HL-60 (cell line): ENCODE data around the gene CARMIL1.

ENCODE experiments used
- DNase-seq, 2 experiments: peaks; one replicate each; pipeline ENCODE4 v3.0.0-alpha.2; 2010 to 2020; ENCODE audit warnings: low read depth in 1 of 2, low spot score in 1 of 2
- H3K27ac ChIP-seq: fragments of 250-450 bp; sonication (Bioruptor Pico); replicated peaks from 2 replicates; pipeline ENCODE4 v1.5.1; 2020; ENCODE audit warnings: mild to moderate bottlenecking, moderate library complexity
- H3K27me3 ChIP-seq: fragments of 250-450 bp; sonication (Bioruptor Pico); 2 replicates; pipeline ENCODE4 v1.5.1; 2021; ENCODE audit warnings: mild to moderate bottlenecking, moderate library complexity; ENCODE audit not compliant: insufficient read depth, poor library complexity, severe bottlenecking
- H3K4me3 ChIP-seq: replicated peaks from 2 replicates; pipeline ENCODE4 v1.5.1; 2011; ENCODE audit warnings: mild to moderate bottlenecking, control low read depth, low read length; ENCODE audit not compliant: insufficient read depth
- CTCF ChIP-seq: IDR thresholded peaks from one replicate; pipeline ENCODE4 v1.5.1; 2011; ENCODE audit warnings: low read length, control low read depth, inconsistent platforms; ENCODE audit not compliant: insufficient read depth
- GABPA ChIP-seq: IDR thresholded peaks from 2 replicates; pipeline ENCODE4 v1.6.1; 2012; ENCODE audit warnings: low read depth
- POLR2AphosphoS5 ChIP-seq: IDR thresholded peaks from 2 replicates; pipeline ENCODE4 v1.6.1; 2012; ENCODE audit warnings: low read depth
- REST ChIP-seq: IDR thresholded peaks from 2 replicates; pipeline ENCODE4 v1.6.1; 2012; ENCODE audit warnings: low read depth; ENCODE audit not compliant: insufficient replicate concordance
- SPI1 ChIP-seq: IDR thresholded peaks from 2 replicates; pipeline ENCODE4 v1.6.1; 2012; ENCODE audit warnings: low read depth, mild to moderate bottlenecking, borderline replicate concordance

CARMIL1 gene

DNA sequence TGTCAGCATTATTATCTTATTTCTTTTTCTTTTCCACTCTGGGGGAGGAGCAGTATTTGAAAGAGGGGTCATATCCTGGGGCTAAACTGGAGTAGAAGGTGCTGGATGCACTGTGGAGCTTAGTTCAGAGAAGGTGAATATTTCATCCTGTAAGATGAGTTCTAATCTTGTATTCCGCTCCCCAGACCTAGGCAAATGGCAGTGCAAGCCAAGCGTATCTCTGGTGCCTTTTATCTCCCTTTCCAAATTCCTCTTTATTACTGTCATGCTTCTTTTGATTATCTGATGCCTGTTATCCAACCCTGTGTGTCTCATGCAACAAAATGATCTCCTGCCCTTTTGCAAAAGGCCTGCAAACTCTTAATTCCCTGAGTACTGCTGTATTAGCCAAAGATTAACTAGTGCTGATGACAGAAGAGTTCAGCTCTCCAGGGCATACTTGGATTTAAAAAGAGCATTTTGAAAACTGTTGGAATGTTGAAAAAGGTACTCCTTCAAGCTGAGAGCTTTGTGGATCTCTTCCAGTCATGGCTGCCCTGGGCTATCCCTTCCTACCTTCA is 138.0 kb downstream of the CARMIL1 start:
- Histone ChIP-seq H3K4me3 (no peak overlapping the region), H3K27ac (no peak overlapping the region), H3K27me3 (peaks cover 2% of the 10 kb centered on the region)
- DNase-seq, result no peak
- TF ChIP-seq GABPA, result no peak
- no peak for TF ChIP-seq REST
- TF ChIP-seq POLR2AphosphoS5, result no peak
- no peak for TF ChIP-seq CTCF
- TF ChIP-seq SPI1, result no peak

GRCh38 chr6:25418454-25419052 is 139.4 kb downstream of the CARMIL1 start:
- H3K27ac ChIP-seq, result no peak overlapping the region
- no peak for TF ChIP-seq GABPA
- TF ChIP-seq REST, result no peak
- TF ChIP-seq SPI1, result no peak
- no peak for TF ChIP-seq CTCF
- TF ChIP-seq POLR2AphosphoS5, result no peak
- no peak for DNase-seq

DNA sequence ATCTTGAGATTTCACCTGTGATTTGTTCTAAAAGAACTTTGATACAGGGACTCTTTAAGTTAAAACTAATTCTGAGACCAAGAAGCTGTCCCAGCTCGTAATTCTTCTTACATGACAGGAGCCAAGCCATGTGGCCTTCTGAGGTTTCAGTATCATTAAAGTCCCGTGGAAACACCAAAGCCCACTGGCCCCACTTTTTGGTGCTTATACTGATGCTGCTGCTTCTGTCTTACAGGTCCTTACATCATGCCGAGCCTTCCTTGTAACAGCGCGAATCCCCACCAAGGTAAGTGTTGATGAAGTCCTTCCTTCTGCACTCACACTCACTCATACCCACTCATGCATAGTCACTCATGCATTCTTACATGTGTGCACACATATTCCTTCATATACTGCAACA is 140.7 kb downstream of the CARMIL1 start:
- Histone ChIP-seq H3K27ac (no peak overlapping the region), H3K27me3 (no peaks in the 10 kb centered on the region), H3K4me3 (no peak overlapping the region)
- no peak for TF ChIP-seq SPI1
- no peak for TF ChIP-seq POLR2AphosphoS5
- no peak for TF ChIP-seq CTCF
- TF ChIP-seq GABPA, result no peak
- TF ChIP-seq REST, result no peak
- no peak for DNase-seq

More at GRCh38 chr6:25418454-25419052, 139.4 kb downstream of the CARMIL1 start:
- H3K27me3 ChIP-seq, result peaks cover 2% of the 10 kb centered on the region
- H3K4me3 ChIP-seq, result no peak overlapping the region
